Measurements from ENCODE around the gene PKNOX2. TPM values are rescaled to one million over a fixed set of nuclear protein-coding genes. Genes with fewer than 3 reads are reported as not detected.

Gene PKNOX2
- total and polyA plus RNA-seq, 9 of the 15 experiments (the other 6 are each of a cell fraction or from before 2014, with no cell fraction given), result not detected

GRCh38 chr11:125429174-125429707 lies 264.7 kb downstream of the PKNOX2 start (continued):
- TF ChIP-seq SREBF1 (IDR thresholded peaks at IDR 0.05; ENCODE audit: borderline replicate concordance, low read depth, low read length) (no peak), STAT5B (CRISPR knock-in tag; IDR thresholded peaks at IDR 0.05) (no peak), CHCHD3 (CRISPR knock-in tag; IDR thresholded peaks at IDR 0.05) (no peak), ATF3 (IDR thresholded peaks at IDR 0.05) (no peak), ATF3 (CRISPR knock-in tag; conservative IDR thresholded peaks at IDR 0.05) (no peak), NCOA6 (IDR thresholded peaks at IDR 0.05) (no peak), ZFX (CRISPR knock-in tag; IDR thresholded peaks at IDR 0.05) (no peak), RNF2 (IDR thresholded peaks at IDR 0.05) (no peak), ZBTB7A (IDR thresholded peaks at IDR 0.05; ENCODE audit: borderline replicate concordance, control insufficient read depth, low read depth, low read length) (peak; percentile 54; the same call in 1 of the 2 replicates), HIVEP1 (CRISPR knock-in tag; IDR thresholded peaks at IDR 0.05) (no peak), USF1 (CRISPR knock-in tag; IDR thresholded peaks at IDR 0.05) (no peak), SMAD2 (IDR thresholded peaks at IDR 0.05; ENCODE audit: low read depth, low read length) (no peak)
- TF ChIP-seq, protein P1, sequence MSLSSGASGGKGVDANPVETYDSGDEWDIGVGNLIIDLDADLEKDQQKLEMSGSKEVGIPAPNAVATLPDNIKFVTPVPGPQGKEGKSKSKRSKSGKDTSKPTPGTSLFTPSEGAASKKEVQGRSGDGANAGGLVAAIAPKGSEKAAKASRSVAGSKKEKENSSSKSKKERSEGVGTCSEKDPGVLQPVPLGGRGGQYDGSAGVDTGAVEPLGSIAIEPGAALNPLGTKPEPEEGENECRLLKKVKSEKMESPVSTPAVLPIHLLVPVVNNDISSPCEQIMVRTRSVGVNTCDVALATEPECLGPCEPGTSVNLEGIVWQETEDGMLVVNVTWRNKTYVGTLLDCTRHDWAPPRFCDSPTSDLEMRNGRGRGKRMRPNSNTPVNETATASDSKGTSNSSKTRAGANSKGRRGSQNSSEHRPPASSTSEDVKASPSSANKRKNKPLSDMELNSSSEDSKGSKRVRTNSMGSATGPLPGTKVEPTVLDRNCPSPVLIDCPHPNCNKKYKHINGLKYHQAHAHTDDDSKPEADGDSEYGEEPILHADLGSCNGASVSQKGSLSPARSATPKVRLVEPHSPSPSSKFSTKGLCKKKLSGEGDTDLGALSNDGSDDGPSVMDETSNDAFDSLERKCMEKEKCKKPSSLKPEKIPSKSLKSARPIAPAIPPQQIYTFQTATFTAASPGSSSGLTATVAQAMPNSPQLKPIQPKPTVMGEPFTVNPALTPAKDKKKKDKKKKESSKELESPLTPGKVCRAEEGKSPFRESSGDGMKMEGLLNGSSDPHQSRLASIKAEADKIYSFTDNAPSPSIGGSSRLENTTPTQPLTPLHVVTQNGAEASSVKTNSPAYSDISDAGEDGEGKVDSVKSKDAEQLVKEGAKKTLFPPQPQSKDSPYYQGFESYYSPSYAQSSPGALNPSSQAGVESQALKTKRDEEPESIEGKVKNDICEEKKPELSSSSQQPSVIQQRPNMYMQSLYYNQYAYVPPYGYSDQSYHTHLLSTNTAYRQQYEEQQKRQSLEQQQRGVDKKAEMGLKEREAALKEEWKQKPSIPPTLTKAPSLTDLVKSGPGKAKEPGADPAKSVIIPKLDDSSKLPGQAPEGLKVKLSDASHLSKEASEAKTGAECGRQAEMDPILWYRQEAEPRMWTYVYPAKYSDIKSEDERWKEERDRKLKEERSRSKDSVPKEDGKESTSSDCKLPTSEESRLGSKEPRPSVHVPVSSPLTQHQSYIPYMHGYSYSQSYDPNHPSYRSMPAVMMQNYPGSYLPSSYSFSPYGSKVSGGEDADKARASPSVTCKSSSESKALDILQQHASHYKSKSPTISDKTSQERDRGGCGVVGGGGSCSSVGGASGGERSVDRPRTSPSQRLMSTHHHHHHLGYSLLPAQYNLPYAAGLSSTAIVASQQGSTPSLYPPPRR (CRISPR knock-in tag; IDR thresholded peaks at IDR 0.05; ENCODE audit: borderline replicate concordance), result no peak
- TF ChIP-seq, protein P2, sequence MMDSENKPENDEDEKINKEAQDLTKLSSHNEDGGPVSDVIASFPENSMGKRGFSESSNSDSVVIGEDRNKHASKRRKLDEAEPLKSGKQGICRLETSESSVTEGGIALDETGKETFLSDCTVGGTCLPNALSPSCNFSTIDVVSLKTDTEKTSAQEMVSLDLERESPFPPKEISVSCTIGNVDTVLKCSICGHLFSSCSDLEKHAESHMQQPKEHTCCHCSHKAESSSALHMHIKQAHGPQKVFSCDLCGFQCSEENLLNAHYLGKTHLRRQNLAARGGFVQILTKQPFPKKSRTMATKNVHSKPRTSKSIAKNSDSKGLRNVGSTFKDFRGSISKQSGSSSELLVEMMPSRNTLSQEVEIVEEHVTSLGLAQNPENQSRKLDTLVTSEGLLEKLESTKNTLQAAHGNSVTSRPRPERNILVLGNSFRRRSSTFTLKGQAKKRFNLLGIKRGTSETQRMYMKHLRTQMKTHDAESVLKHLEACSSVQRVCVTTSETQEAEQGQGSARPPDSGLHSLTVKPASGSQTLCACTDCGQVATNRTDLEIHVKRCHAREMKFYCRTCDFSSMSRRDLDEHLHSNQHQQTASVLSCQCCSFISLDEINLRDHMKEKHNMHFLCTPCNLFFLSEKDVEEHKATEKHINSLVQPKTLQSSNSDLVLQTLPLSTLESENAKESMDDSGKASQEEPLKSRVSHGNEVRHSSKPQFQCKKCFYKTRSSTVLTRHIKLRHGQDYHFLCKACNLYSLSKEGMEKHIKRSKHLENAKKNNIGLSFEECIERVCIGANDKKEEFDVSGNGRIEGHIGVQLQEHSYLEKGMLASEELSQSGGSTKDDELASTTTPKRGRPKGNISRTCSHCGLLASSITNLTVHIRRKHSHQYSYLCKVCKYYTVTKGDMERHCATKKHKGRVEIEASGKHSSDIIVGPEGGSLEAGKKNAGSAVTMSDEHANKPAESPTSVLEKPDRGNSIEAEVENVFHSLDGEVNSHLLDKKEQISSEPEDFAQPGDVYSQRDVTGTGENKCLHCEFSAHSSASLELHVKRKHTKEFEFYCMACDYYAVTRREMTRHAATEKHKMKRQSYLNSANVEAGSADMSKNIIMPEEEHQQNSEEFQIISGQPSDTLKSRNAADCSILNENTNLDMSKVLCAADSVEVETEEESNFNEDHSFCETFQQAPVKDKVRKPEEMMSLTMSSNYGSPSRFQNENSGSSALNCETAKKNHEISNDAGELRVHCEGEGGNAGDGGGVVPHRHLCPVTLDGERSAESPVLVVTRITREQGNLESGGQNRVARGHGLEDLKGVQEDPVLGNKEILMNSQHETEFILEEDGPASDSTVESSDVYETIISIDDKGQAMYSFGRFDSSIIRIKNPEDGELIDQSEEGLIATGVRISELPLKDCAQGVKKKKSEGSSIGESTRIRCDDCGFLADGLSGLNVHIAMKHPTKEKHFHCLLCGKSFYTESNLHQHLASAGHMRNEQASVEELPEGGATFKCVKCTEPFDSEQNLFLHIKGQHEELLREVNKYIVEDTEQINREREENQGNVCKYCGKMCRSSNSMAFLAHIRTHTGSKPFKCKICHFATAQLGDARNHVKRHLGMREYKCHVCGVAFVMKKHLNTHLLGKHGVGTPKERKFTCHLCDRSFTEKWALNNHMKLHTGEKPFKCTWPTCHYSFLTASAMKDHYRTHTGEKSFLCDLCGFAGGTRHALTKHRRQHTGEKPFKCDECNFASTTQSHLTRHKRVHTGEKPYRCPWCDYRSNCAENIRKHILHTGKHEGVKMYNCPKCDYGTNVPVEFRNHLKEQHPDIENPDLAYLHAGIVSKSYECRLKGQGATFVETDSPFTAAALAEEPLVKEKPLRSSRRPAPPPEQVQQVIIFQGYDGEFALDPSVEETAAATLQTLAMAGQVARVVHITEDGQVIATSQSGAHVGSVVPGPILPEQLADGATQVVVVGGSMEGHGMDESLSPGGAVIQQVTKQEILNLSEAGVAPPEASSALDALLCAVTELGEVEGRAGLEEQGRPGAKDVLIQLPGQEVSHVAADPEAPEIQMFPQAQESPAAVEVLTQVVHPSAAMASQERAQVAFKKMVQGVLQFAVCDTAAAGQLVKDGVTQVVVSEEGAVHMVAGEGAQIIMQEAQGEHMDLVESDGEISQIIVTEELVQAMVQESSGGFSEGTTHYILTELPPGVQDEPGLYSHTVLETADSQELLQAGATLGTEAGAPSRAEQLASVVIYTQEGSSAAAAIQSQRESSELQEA (IDR thresholded peaks at IDR 0.05; ENCODE audit: low read depth), result no peak
